Stimulated activated CD4-positive, alpha-beta T cell treated with anti-CD3 and anti-CD28 coated beads, Interleukin-1b, Interleukin-23, amount 100 ng/mL, for 1 hour (primary cell): ENCODE measurements around the gene COG4.

ENCODE experiments used
- DNase-seq, 2 donors: peaks; one replicate each; pipeline ENCODE4 v3.0.0-alpha.2; 2020; ENCODE audit warnings: low read depth in 2 of 2

Gene COG4

GRCh38 chr16:70480127-70481105 lies 42.9 kb downstream of the COG4 start:
- DNase-seq = no peak

- DNase-seq = no peak
Measured at GRCh38 chr16:70478912-70479341, 44.4 kb downstream of the COG4 start.

- no peak for DNase-seq
Measured at GRCh38 chr16:70478169-70478568, 45.2 kb downstream of the COG4 start.

GRCh38 chr16:70476272-70477020 lies 46.9 kb downstream of the COG4 start:
- DNase-seq = no peak

GRCh38 chr16:70475054-70475871 lies 48.1 kb downstream of the COG4 start:
- no peak for DNase-seq

- DNase-seq = no peak
Measured at GRCh38 chr16:70474320-70475053, 48.9 kb downstream of the COG4 start.

GRCh38 chr16:70473446-70474319 lies 49.7 kb downstream of the COG4 start:
- DNase-seq = no peak

GRCh38 chr16:70472786-70473433 lies 50.4 kb downstream of the COG4 start:
- no peak for DNase-seq

GRCh38 chr16:70470927-70471341 lies 52.4 kb downstream of the COG4 start:
- DNase-seq = no peak

GRCh38 chr16:70470141-70470926 lies 53.0 kb downstream of the COG4 start:
- no peak for DNase-seq

GRCh38 chr16:70468776-70469525 lies 54.4 kb downstream of the COG4 start:
- no peak for DNase-seq

GRCh38 chr16:70467608-70468007 lies 55.7 kb downstream of the COG4 start:
- no peak for DNase-seq

- DNase-seq = no peak
Measured at GRCh38 chr16:70467113-70467512, 56.2 kb downstream of the COG4 start.

GRCh38 chr16:70466805-70467076 lies 56.6 kb downstream of the COG4 start:
- no peak for DNase-seq

GRCh38 chr16:70465999-70466804 lies 57.2 kb downstream of the COG4 start:
- no peak for DNase-seq

- no peak for DNase-seq
Measured at GRCh38 chr16:70463235-70463634, 60.1 kb downstream of the COG4 start.

- DNase-seq = no peak
Measured at GRCh38 chr16:70460737-70461261, 62.6 kb downstream of the COG4 start.
